NCI-H146 treated with DMSO at 0.1 percent for 48 hours (cell line): ENCODE data around the gene POLR1F.

Experiments
- DNase-seq: peaks from one replicate; lab custom pipeline; 2025; ENCODE audit not compliant: unreplicated experiment; lab: John Stamatoyannopoulos, UW

POLR1F gene

DNA sequence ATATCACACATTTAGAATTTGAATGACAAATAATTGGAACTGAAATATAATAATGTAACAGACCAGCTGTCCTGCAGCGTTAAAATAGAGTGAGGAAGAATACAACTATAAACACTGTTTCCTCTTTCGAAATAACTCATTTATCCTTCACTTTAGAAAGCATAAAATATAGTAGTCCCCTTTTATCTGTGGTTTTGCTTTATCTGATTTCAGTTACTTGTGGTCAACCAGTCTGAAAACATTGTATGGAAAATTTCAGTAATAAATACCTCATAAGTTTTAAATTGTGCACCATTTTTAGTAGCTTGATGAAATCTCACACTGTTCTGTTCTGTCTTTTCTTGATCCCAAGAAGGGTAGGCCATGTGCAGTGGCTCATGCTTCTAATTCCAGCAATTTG is 31.7 kb downstream of the POLR1F start:
- no peak for DNase-seq

DNA sequence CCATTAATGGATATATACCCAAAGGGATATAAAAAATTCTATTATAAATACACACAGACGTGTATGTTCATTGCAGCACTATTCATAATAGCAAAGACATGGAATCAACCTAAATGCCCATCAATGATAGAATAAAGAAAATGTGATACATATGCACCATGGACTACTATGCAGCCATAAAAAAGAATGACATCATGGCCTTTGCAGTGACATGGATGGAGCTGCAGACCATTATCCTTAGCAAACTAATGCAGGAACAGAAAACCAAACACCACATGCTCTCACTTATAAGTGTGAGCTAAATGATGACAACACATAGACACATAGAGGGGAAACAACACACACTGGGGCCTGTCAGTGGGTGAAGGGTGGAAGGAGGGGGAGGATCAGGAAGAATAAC is 33.0 kb downstream of the POLR1F start:
- DNase-seq, result no peak

DNA sequence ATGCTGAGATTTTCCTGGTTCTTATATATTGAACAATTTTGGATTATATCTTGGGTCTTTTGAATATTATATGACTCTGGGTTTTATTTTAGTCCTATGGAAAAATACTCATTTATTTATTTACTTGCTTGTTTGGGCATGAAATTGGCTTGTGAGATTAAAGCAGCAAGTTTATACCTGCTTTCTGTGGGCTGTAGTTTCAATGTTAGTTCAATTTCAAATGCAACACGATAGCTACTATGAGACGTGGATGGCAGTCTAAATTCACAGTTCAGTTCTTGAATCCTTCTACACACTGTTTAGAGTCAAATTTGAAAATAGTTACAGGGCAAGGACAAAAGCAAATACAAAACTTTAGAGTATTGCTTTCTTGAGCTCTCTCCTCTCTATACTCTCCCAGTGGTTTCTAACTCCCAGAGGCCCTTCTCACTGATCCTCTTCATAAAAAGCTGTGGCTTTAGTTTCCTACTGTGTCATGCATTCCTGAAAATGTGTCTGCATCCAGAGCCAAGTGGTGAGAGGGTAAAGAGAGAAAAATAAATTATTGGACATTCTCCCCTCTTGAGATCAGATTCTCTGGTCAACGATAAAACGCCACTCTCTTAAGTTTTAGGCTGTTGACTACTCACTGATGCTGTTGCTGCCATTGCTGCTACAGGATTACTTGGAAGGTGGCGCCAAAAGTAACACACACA is 34.4 kb downstream of the POLR1F start:
- DNase-seq, result no peak

DNA sequence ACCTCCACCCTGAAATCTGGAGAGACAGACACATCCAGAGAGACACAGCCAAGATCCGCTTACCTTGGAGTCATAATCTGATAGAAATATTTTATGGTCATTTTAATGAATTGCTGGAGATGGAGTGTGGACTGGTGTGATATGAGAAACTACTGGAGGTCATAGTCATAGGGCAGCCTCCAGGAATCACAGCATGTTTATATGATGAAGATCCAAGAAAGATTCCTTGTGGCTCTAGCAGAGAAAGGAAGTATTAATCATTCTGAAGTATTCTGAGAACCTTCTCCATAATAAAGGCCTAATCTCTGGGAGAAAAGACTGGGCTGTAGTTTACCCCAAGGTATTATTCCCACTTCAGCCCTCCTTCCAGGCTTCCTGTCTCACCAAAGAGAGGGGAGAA is 38.0 kb downstream of the POLR1F start:
- DNase-seq, result no peak

DNA sequence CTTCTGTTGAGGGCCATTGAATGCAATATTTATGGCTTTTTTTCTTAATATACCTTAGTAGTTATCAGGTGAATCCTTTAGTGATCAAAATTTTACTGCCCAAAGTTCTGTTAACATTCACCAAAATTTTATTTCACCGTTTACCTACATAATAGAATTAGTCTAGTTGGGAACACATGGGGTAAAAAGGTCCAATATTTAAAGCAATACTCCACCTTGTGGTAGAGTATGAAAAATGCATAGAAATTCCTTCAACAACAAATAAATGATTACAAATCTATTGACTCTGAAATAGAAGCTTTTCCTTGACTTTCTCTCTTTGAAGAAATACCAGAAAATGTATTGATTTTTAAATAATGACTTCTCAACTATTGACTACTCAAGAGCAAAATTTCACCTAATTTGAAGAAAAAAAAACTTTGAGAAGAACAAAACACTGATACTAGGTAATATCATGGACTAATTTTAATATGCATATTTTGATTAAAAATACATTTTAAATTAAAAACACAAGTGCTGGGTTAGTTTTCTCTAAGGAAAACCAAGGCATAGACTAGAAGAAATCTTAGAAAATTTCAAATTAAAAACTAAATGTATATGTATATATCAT is 43.3 kb downstream of the POLR1F start:
- DNase-seq, result peak; percentile 25

DNA sequence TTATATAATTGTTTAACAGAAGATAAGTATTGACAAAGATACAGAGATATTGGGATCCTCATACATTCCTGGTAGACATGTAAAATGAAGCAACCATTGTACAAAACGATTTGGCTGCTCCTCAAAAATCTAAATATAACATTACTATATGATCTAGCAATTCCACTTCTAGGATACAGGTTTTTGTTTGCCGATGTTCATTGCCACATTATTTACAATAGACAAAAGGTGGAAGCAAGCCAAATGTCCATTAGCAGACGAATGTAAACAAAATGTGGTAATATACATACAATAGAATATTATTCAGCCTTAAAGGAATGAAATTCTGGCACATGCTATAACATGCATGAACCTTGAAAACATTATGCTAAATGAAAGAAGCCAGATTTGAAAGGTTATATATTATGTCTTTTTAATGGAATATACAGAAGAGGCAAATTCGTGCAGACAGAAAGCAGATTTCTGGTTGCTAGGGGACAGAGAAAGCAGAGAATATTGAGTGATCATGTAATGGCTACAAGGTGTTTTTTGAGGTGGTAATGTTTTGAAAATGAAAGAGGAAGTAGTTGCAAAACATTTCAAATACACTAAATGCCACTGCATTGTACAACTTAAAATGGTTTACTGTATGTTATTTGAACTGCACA is 44.9 kb downstream of the POLR1F start:
- DNase-seq, result no peak

DNA sequence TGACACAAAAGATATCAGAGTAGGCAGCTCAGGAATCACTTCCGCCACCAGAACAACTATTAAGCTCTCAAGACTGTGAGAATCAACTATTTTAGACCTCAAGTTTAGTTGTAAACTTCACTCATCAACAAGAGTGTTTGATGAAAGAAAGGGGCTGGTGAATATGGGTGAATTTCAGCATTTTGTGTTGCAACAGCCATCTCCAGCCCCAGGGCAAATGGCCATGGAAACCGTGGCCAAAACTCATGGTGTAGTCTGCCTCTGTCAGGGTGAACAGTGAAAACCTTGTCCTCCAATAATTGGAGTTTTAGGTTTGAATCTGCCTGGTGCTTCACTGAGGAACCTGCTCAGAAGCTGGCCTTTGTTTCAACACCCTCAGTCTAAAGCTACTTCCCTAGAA is 60.0 kb downstream of the POLR1F start:
- DNase-seq, result no peak
